Mucosa of descending colon (tissue), 3 donors: ENCODE results near the gene HNRNPLL. TPM values are rescaled to one million over a fixed set of nuclear protein-coding genes. Genes with fewer than 3 reads are reported as not detected.

ENCODE experiments used
- ATAC-seq: fragments of 200-7000 bp; cut with Tn5 transposase; one replicate; pipeline ENCODE4 v1.9.1; 2020; ENCODE audit warnings: mild to moderate bottlenecking, moderate library complexity
- DNase-seq, 3 donors: peaks; one replicate each; pipeline ENCODE4 v3.0.0-alpha.2; 2020
- H3K36me3 ChIP-seq: fragments of 200-600 bp; one replicate; pipeline ENCODE4 v1.8.0; 2021; ENCODE audit warnings: low read depth, mild to moderate bottlenecking
- H3K4me1 ChIP-seq: fragments of 200-600 bp; one replicate; pipeline ENCODE4 v1.8.0; 2021; ENCODE audit warnings: low read depth, mild to moderate bottlenecking
- H3K4me3 ChIP-seq: fragments of 200-600 bp; one replicate; pipeline ENCODE4 v1.8.0; 2021; ENCODE audit warnings: mild to moderate bottlenecking
- H3K9me3 ChIP-seq: fragments of 200-600 bp; one replicate; pipeline ENCODE4 v1.8.0; 2021; ENCODE audit warnings: mild to moderate bottlenecking
- CTCF ChIP-seq: fragments of 200-600 bp; IDR thresholded peaks from one replicate; pipeline ENCODE4 v1.8.0; 2022; ENCODE audit warnings: antibody characterized with exemption, mild to moderate bottlenecking
- intact Hi-C, 2 donors: fragments of 100-400 bp; cut with DNase I in 1 of 2; cut with micrococcal nuclease in 1 of 2; formaldehyde crosslinking; loops; one replicate each; pipeline versions ENCODE4 v1.11.0 to v1.11.1; 2022; cut with DNase I, micrococcal nuclease
- total RNA-seq, 3 donors: library from RNA; stranded (reverse); fragmentation: NEBNext Ultra II Directional in 2 of 3; extraction: Animal tissue kit (Norgen Biotek cat#: 25700) in 2 of 3; gene quantifications; one replicate each; pipeline versions ENCODE4 v1.2.1 to v1.2.4, GENCODE V29; 2021 to 2023
- donor health status: DM: no; HTN: no; CAD: no; lungs with moderate emphysema.
- donor health status: DM: no; HTN: no; CAD: no.
- donor health status: DM: no; HTN: yes; CAD: no.

Gene HNRNPLL
- total RNA-seq, 3 donors from 2014 or later, result 45.5 to 68.2 (median 49.6) TPM

- H3K4me3 ChIP-seq, result no peak overlapping the region
- no peaks in the 10 kb centered on the region for H3K9me3 ChIP-seq
- H3K4me1 ChIP-seq, result no peaks in the 10 kb centered on the region
- no peaks in the 10 kb centered on the region for H3K36me3 ChIP-seq
- ATAC-seq, result no peak
- DNase-seq, result no peak
- intact Hi-C loops, result no loop called here
- no peak for TF ChIP-seq CTCF
Measured at GRCh38 chr2:38591152-38591551, 11.6 kb downstream of the HNRNPLL start.

- no peak for TF ChIP-seq CTCF
- ATAC-seq (no peak), DNase-seq (no peak)
- Histone ChIP-seq H3K9me3 (no peaks in the 10 kb centered on the region), H3K4me3 (no peak overlapping the region), H3K4me1 (no peaks in the 10 kb centered on the region), H3K36me3 (no peaks in the 10 kb centered on the region)
- intact Hi-C loops, result no loop called here
Measured at GRCh38 chr2:38590053-38590452, 12.7 kb downstream of the HNRNPLL start.

- no peak for TF ChIP-seq CTCF
- no peak for ATAC-seq
- H3K4me1 ChIP-seq, result no peaks in the 10 kb centered on the region
- DNase-seq, result no peak
- H3K9me3 ChIP-seq, result no peaks in the 10 kb centered on the region
- intact Hi-C loops, result loop anchor here (5.0 to 10.0 kb wide), 2 partner anchors 138 to 150 kb away; no protein-coding TSS in a partner anchor
- H3K36me3 ChIP-seq, result no peaks in the 10 kb centered on the region
- no peak overlapping the region for H3K4me3 ChIP-seq
Measured at GRCh38 chr2:38586931-38587330, 15.8 kb downstream of the HNRNPLL start.

- TF ChIP-seq CTCF, result no peak
- no peaks in the 10 kb centered on the region for H3K4me1 ChIP-seq
Measured at GRCh38 chr2:38584881-38585280, 17.8 kb downstream of the HNRNPLL start.

GRCh38 chr2:38583994-38584393, 18.7 kb downstream of the HNRNPLL start:
- DNase-seq (no peak), ATAC-seq (no peak)
- Histone ChIP-seq H3K4me1 (peaks cover under 1% of the 10 kb centered on the region), H3K4me3 (no peak overlapping the region), H3K36me3 (no peaks in the 10 kb centered on the region), H3K9me3 (no peaks in the 10 kb centered on the region)
- intact Hi-C loops, result loop anchor here in 1 of 2 donors (10.0 kb wide), 1 partner anchor 141 kb away; no protein-coding TSS in a partner anchor
- TF ChIP-seq CTCF, result no peak

More at GRCh38 chr2:38584881-38585280, 17.8 kb downstream of the HNRNPLL start:
- ATAC-seq, result no peak
- no peak for DNase-seq
- Histone ChIP-seq H3K36me3 (no peaks in the 10 kb centered on the region), H3K4me3 (no peak overlapping the region), H3K9me3 (no peaks in the 10 kb centered on the region)
- intact Hi-C loops, result loop anchor here (5.0 to 10.0 kb wide), 2 partner anchors 140 to 152 kb away; no protein-coding TSS in a partner anchor

- no peaks in the 10 kb centered on the region for H3K36me3 ChIP-seq
- no peaks in the 10 kb centered on the region for H3K9me3 ChIP-seq
- ATAC-seq, result no peak
- no peak overlapping the region for H3K4me3 ChIP-seq
- no peak for DNase-seq
- no peak for TF ChIP-seq CTCF
- intact Hi-C loops, result loop anchor here in 1 of 2 donors (10.0 kb wide), 1 partner anchor 141 kb away; no protein-coding TSS in a partner anchor
- peaks cover 4% of the 10 kb centered on the region for H3K4me1 ChIP-seq
Measured at GRCh38 chr2:38583524-38583923, 19.2 kb downstream of the HNRNPLL start.
